ENCODE data around the gene INSC.

GRCh38 chr11:15177491-15177890 lies 62.8 kb downstream of the INSC start:
- TF ChIP-seq CTCF (IDR thresholded peaks at IDR 0.05) (no peak), POLR2A (IDR thresholded peaks at IDR 0.05) (no peak)
